Measurements from ENCODE around the gene WFS1. TPM values are rescaled to one million over a fixed set of nuclear protein-coding genes. Genes with fewer than 3 reads are reported as not detected.

The WFS1 gene
- polyA plus RNA-seq, 5 donors: 28.7 to 44.5 (median 38.5) TPM

GRCh38 chr4:6258741-6259140, 10.9 kb upstream of the WFS1 start:
- DNase-seq: no peak

GRCh38 chr4:6259886-6260285, 9.8 kb upstream of the WFS1 start:
- DNase-seq: no peak

DNA sequence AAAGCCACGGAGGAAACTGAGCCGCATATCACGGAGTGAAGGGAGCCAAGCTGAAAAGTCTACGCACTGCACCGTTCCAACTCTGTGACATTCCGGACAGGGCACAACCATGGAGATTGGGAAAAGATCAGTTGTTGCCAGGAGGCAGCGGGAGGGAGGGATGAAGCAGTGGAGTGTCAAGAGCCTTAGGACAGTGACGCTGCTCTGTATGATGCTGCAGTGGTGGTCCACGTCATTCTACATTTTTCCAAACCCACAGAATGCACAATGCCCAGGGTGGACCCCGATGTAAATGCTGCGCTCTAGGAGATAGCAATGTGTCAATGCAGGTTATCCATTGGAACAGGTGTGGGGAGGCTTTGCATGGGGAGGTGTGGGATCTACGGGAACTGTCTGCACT, 7.5 kb upstream of the WFS1 start:
- no peak for DNase-seq

DNA sequence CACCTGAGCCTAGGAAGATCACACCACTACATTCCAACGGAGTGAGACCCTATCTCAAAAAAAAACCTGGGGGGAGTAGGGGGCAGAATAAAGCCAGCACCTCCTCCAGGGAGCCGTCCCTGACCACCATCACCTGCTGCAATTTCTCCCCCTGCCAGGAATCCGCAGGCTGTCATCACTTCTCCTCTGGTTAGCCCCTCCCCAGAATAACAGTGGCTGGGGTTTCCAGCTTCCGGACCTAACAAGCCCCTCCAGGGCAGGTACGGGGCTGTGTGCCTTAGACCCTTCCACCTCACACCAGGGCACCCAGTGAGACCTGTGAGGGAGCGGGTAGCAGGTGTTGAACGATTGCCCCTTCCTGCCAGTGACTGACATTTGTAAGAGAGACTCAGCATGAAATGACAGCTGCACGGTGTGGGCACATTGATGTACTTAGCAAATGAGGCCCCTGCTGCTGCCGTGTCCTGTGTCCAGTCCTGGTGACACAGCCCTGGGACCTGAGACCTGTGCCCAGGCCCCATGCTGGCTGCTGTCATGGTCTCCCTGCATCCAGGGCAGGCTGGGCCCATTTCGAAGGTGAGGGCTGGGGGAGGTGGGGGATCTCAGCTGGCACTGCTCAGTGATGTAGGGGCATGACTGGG, 6.7 kb upstream of the WFS1 start:
- no peak for DNase-seq

DNA sequence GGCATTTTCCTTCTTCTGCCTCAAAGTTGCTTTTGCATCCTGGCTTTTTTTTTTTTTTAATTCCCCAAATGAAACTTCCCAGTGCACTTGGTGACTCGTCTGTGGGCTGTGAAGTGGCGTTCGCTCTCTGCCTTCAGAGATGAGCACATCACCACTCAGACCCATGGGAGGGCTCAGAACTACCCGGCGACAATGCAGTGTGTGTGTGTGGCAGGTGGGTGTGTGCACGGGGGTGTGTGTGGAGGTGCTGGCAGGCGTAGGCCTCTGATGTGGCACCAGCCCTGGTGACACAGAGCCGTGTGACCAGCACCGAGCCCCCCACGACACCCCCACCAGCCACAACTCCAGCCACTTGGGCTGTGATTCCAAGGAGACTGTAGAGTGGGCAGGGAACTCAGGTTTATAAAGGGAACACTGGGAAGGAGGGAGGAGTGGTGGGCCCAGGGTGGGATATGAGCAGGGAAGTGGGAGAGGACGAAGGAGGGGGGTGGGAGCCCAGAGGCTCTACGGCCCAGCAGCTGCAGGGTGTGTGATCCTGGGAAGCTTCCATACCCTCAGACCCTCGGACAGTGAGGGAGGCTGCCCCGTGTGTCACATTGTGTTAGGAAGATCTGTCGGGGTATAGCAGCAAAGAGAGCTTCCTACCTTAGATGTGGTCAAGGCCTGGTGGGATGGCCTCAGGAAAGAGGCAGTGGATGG, 6.0 kb upstream of the WFS1 start:
- no peak for DNase-seq

DNA sequence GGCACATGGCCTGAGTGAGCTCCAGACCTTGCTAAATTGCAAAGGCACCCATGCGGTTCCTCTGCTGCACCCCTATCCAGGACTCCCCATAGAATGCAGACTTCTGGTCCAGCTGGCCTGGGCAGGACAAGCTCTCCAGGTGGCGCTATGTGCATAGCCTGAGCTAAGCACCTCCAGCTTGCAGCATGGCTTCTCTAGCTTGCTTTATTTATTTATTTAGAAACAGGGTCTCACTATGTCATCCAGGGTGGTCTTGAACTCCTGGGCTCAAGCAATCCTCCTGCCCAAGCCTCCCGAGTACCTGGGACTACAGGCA, 5.5 kb upstream of the WFS1 start:
- no peak for DNase-seq

DNA sequence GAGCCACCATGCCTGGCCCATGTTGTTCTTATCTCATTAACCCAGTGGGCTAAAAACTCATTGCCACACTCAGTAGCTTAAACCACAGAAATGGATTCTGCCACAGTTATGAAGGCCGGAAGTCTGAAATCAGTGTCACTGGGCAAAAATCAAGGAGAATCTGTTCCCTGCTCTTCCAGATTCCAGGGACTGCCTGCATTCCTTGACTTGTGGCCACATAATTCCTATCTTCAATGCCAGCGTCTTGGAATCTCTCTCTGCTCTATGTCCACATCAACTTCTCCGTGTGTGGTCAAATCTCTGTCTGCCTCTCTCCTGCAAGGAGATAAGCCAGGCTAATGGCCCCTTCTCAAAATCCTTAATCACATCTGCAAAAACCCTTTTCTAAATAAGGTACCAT, 4.1 kb upstream of the WFS1 start:
- no peak for DNase-seq

DNA sequence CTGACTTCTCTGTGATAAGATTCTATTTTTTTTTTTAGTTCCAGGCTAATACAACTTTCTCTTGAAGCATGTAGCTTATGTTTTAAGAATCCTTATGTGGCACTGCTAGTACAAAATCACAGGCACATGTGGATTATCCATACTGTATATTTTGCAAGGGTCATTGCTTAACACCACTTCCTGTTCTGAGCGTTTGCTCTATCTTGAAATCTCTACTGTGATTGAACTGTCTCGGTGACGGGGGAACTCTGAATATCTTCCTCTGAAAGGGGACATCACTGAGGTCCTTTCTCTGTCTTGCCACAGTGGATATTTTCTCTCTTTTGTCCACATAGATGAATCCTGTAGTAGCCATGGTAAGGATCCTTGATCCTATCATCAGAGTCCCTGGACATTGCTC, 2.1 kb upstream of the WFS1 start:
- DNase-seq: no peak

- no peak for DNase-seq
Measured at GRCh38 chr4:6268650-6269615, 717 bp upstream of the WFS1 start.

DNA sequence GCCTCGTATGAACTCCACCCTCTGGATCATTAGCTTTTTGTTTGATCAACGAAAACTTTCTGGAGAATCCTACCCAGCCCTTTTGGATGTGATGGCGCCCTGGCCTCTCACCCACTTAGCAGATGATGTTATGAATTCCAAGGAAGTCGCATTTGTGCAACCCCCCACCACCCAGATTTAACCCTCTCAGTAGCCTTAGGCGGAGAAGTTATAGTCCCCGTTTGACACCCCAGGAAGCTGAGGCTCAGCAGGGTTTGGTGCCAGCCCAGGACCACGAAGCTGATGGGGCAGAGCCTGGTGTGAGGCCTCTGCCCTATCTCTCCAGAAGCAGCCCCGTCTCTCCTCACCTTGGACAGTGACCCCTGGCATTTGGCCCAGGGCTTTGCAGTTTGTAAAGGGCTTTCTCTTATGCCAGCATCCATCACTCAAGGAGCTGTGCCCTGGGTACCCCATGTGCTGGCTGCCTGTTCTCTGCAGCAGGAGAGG, 1.0 kb downstream of the WFS1 start:
- DNase-seq: no peak

DNA sequence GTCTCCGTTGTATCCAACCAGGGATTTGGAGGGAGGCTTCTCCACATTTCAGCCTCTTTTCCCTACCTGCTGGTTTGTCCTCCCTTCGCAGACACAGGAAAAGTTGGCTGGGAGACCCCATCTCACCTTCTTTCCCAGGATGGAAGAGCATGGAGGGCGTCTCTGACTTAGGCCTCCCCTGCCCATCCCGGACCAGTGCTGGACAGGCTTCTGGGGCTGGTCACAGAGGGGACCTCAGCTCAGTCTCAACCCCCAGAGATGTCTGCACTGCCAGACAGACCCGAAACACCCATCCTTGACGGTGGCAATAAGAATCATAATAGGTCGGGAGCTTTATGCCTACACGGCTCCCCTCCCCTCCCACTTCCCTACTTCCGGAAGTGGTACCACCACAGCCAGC, 1.6 kb downstream of the WFS1 start:
- DNase-seq: no peak

DNA sequence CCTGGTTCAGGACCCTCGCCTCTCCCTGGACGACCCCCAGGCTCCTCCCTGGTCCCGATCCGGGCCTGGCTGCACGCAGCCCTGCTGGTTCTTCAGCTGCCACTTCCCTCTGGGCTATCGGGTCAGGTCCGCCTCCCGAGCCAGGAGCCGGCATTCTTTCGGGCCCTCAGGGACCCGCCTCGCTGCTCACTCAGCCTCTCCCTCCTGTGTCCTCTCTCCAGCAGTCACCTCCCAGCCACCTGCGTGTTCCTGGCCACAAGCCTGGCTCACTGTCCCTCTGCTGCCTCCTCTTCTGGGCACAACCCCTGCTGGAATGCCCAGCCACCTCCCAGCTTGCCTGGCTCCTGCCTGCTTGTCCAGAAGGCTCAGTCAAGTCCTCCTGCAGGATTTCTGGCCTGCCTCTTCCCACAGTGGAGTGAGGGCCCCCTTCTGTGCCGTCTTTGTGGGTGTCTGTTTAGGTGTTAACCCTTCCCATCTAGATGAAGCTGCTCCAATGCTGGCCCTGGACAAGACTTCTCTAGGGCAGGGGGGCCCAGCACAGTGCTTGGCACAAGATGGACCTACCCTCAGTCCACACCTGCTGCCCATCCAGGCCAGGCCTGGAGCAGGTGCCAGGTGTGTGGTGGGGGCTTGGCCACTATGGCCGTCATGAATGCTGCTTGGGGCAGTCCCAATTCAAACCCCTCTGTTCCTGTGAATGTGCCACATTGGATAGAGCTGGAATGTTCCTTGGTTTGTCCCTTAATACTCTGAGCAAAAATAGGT, 2.2 kb downstream of the WFS1 start:
- DNase-seq: peak in 1 of 2 donors; percentile 19

- peak in 1 of 2 donors; percentile 25 for DNase-seq
Measured at GRCh38 chr4:6272863-6273660, 3.4 kb downstream of the WFS1 start.

GRCh38 chr4:6273661-6273990, 4.0 kb downstream of the WFS1 start:
- no peak for DNase-seq

GRCh38 chr4:6275351-6275750, 5.7 kb downstream of the WFS1 start:
- DNase-seq: no peak

DNA sequence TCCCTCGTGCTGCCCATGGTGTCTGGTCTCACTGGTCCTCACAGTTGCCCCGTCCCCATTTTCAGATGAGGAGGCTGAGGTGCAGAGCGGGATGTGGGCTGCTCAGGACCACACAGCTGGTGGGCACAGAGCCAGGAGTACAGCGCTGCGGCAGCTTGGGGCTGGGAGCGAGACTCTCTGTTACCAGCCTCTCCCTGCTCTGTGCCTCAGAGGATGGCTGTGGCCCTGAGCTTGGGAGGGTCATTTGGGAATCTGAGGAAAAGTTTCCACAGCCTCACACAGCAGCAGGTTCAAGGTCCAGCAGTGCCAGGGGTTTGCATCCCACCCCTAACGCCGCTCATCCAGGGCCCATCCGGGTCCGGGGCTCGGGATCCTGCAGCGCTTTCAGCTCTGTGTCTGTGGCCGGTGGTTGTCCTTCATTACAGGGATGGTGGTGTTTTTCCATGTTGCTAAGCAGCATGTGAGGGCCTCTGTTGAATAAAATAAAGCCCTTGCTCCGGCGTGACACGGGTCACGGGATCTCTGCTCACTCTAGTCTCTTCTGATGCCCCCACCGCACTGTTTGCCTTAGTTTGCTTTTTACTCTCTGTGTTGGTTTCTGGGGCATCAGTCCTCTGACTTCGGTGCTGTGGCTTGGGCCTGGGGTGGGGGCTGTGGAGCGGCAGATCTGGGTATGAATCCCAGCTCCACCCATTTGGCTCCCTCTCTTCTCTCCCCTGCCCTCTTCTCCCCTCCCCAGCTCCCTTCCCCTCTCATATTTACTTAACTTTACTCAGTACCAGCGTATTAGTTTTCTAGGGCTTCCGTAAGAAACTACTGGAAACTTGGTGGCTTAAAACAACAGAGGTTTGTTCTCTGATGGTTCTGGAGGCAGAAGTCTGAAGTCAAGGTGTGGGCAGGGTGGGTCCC, 6.5 kb downstream of the WFS1 start:
- no peak for DNase-seq

DNA sequence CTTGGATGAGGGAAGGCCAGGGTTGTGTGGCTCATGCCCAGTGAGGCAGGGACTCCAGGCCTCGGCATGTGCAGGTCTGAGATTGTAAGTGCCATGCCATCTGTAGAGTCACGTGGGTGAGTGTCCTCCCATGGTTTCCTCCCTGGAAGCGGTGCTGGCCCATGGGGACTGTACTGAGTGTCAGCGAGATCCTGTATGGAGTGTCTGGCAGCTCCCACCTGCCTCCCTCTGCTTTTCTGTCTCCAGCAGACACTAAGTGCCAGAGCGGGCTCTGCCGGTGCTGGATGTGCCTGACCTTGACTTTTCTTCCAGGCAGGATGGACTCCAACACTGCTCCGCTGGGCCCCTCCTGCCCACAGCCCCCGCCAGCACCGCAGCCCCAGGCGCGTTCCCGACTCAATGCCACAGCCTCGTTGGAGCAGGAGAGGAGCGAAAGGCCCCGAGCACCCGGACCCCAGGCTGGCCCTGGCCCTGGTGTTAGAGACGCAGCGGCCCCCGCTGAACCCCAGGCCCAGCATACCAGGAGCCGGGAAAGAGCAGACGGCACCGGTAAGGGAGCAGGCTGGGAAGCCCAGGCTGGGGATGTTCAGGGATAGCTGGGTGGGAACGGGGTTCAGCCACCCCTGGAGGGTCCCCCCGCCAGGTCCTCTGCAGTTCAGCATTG, 7.6 kb downstream of the WFS1 start:
- no peak for DNase-seq

- DNase-seq: no peak
Measured at GRCh38 chr4:6277935-6278800, 8.5 kb downstream of the WFS1 start.
